GM18511 (cell line): ENCODE results near the gene TBC1D9B.
"Not testable (repeated sequence)": the region's sequence is repeated elsewhere in the genome, so short reads cannot be mapped to it uniquely, and the experiment has no call there.

Experiments used
- ATAC-seq: cut with Tn5 transposase; IDR thresholded peaks from one replicate; pipeline ENCODE4 v1.9.1; 2021; ENCODE audit warnings: mild to moderate bottlenecking, moderate library complexity; ENCODE audit not compliant: unreplicated experiment

The TBC1D9B gene

DNA sequence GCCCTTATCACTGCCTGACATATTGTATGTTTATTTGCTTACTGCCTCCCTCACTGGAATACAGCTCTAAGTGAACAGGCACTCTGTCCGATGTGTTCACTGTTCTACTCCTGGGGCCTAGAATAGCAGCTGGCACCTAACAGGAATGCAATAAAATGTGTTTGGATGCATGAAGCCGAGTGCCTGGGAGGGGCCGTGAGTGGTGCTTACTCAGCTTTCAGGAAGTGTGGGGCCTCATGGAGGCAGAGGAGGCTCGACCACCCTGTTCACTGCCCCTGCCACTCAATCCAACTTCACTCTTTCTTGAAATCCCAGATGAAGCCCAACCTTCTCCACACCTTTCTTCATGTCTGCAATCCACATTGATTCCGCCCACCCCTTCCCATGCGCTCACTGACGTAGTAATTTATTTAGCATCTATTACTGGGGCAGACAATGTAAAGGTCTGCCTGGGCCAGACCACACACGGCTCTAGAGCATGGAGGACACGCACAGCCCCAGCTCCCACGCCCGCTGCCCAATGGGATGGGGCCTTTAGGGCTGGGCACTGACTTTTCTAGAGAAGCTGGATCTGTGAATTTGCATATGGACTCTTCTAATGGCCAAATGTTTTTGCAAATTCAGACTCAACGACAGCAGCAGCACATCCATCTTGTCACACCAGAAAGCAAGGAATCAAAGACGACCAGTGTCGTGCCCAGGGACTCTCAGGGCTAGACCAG lies 21.3 kb downstream of the TBC1D9B start:
- ATAC-seq = no peak

DNA sequence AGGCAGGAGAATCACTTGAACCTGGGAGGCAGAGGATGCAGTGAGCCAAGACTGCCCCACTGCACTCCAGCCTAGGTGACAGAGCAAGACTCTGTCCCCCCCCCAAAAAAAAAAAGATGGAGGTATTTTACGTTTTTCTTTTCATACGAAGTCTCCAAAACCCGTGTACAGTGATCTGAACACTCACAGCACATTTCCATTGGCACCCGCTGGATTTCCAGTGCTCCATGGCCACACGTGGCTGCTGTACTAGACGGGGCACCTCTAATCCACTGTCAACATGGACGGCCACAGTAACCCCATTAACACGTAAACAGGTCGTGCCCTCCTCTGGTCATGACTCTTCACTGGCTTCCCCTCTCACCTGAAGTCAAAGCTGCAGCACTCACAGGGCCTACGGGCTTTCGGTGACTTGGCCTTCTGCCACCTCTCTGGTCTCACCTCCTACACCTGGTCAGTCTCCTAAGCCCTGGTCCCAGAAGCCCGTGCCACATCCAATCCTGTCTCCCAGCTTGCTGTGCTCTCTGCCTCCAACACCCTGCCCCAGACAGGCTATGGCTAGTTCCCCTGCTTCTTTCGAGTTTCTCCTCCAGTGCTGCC lies 22.1 kb downstream of the TBC1D9B start:
- no peak for ATAC-seq

DNA sequence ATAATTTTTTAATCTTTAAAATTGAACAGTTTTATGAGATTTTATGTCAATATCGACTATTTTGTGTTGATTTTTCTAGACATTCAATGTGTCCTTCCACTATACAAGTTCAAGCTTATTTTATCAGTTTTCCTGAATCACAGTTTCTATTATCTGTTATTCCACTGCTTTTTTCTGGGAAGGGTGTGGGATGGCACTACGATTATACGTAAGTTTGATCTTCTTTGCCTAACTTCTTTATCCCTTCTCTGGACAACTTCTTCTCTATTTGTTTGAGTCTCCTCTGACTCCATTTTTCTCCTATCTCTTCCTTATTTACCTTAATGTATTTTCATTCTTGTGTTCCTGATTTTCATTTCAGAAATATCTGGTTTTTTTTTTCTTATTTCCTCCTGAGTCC lies 24.5 kb downstream of the TBC1D9B start:
- ATAC-seq = no peak

DNA sequence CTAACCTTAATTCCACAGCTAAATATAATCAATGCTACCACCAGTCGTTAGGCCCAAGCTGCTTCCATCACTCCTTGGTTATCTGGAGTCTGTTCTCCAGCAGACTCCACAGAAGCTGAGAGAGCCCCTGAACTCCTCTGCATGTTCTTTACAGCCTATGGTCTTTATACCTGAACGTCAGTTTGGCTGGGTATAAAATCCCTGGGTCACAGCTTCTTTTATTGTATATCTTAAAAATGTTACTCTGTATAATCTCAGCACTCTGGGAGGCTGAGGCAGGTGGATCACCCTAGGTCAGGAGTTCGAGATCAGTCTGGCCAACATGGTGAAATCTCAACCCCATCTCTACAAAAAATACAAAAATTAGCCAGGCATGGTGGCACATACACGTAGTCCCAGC lies 25.4 kb downstream of the TBC1D9B start:
- ATAC-seq = no peak

DNA sequence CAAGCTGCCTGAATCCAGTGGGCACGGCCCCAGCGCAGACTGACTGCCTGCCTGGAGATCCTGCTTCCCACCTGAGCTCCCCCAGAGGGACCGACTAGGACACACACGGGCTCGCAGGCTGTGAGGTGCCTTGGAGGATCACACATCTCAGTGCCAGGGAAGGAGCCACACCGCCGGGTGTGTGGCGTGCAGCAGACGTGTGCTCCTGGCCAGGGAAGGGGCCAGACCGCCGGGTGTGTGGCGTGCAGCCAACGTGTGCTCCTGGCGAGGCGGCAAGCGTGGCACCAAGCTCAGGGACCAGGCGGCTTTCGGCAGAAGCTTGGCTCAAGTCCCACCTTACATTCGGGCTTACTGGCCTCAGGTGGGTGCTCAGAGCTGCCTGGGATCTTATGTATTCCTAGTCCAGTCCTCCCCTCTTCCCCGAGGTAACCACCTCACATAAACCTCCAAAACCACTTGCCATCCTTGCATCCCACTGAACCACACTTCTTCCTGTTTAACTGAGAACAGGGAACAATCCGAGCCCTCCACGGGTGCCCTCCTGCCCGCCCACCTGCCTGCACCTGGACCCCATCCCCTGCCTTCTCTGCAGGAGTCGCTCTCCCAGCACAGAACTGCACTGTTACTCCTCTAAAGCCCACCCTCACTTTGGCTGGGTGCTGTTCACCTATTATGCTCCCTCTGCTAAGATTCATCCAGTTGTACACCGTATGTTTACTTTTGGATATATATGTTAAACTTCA lies 26.7 kb downstream of the TBC1D9B start:
- ATAC-seq = no peak

DNA sequence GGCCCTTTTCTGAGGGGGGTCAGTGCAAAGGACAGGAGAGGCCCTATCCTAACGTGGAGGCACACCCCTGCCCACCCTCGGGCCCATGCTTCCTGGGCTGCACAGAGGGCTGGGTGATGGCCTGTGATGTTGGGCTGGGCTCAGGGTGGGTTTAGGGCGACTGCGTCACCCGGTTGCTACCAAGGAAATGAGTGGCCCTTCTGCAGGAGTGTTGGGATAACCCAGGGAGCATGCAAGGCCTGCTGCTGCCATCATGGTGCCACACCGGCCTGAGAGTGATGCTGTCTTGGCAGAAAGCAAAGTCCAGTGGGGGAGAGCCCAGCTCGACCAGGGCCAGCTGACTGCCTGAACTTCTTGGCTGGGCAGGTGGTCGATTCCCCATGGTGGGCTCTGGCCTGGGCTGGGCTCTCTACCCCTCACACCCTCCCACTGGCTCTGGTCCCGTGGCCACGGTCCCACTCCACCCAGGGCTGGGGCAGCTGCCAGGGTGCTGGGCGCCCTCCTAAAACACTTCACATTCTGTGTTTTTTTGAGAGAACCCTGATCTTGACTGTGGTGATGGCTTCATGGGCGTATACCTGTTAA lies 27.5 kb downstream of the TBC1D9B start:
- ATAC-seq = no peak

DNA sequence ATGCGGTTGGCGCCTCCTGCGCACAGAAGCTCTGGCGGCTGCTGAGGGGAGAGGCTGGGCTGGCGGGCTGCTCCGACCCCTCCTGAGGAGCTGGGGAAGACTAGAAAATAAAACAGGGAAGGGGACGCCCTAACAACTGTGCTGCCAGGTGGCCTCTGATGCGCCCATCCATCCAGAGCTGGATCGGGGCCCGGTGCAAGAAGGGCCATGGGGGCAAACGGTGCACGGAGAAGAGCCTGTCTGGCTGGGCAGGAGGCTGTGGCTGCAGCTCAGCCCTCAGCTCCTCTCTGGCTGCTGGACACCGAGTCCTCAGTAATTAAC lies 28.0 kb downstream of the TBC1D9B start:
- no peak for ATAC-seq

DNA sequence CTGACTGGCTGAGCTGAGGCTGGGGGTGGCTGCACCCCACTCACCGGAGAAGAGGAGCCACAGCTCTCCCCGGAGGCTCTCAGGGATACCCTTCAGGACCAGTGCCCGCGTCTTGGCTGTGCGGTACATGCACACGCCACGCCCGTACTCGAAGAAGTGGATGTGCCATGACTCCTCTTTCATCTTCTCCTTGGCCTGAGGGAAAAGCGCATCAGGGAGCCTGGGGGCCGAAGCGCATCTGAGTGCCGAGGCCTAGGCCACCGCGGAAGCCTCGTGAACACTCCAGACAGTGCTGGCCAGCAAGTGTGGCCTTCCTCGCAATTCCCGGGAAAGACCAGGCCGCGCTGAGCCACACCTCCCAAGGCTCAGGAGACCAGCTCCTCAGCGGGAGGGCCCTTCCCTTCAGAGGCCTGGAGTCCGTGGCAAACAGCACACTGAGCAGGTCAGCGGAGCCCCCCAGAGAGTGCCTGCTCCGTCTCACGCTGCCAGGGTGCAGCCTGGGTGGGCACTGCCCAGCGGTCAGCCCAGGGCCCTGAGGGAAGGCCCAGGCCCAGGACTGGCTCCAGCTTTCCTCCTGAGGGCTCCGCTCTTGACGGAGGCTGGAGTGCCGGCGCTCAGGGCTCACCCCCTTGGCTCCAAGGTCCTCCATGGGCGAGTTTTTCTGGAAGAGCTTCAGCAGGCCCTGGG lies 28.6 kb downstream of the TBC1D9B start:
- no peak for ATAC-seq

DNA sequence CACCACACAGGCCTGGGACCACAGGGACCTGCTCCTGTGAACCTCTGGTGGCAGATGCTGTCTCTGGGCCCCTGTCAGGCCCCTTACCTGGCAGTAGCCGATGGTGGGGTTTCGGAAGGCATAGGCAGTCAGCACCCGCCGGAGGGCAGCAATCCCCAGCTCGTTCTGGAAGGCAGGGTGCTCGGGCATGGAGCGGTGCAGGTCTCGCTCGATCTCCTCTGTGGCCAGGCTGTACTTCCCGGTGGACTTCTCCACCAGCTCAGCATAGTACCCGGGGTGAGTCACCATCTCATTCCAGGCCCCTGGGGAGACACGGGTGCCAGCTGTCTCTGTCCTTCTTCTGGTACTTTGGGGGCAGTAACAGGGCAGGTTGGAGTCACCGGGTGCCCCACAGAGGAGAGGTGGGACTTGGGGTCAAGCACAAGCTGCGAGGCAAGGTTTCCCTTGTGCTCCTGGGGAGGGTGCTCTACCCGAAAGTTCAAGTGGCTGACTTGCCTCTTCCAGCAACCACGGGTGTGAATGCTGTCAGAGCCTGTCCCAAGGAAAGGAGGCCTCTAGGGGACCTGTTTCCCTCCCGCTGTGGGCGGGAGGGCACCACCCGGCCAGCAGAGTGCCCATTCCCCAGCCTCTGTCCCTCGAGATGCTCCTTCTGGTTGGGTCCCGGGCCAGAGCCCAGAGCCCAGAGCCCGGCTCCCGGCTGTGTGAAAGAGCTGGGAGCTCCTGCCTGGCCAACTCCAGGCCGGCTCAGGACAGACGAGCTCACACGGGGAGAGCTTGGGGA lies 29.3 kb downstream of the TBC1D9B start:
- ATAC-seq = no peak

DNA sequence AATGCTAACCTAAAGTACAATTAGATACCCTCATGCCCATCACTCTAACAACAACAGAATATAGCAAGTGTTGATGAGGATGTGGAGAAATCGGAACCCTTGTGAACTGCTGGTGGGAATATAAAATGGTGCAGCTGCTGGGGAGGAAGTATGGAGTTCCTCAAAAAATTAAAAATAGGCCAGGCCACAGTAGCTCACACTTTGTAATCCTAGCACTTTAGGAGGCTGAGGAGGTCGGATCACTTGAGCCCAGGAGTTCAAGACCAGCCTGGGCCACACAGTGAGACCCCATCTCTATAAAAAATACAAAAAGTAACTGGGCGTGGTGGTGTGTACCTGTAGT lies 31.1 kb downstream of the TBC1D9B start:
- no peak for ATAC-seq

DNA sequence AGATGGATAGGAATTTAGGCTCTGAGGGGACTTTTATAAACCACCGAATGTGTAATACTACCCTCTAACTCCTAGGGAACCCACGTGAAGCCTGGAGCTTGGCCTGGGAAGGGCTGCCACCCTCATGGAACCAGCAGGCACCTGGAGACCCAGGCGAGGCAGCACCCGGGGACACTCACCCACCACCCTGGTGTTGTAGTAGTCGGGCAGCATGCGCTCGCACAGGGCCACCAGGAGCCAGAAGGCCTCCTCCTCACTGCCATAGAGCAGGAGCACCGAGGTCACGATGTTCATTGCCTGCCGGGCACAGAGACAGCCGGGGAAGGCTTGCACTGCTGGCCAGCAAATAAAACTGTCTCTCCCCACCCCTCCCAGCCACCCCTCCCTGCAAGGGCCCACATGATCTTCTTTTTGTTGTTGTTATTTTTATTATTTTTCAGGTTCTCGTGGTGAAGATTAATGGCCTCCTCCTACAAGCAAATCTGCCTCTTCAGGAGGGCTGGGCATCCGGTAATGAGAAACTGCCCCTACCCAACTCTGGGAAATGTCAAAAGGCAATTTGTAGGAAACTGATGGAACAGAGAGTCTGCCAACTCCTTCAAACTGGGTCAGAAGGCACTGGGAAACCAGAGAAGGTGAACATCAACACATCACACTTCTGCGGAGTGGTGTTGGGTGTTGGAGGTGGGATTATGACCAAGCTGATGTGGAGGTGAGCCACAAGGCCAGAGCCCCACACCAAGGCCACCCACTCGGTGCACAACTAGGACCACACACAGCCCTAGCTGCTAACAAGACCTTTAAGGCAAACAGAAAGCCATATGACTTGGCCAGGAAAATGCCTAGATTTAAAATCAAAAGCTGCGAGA lies 31.7 kb downstream of the TBC1D9B start:
- ATAC-seq = no peak

DNA sequence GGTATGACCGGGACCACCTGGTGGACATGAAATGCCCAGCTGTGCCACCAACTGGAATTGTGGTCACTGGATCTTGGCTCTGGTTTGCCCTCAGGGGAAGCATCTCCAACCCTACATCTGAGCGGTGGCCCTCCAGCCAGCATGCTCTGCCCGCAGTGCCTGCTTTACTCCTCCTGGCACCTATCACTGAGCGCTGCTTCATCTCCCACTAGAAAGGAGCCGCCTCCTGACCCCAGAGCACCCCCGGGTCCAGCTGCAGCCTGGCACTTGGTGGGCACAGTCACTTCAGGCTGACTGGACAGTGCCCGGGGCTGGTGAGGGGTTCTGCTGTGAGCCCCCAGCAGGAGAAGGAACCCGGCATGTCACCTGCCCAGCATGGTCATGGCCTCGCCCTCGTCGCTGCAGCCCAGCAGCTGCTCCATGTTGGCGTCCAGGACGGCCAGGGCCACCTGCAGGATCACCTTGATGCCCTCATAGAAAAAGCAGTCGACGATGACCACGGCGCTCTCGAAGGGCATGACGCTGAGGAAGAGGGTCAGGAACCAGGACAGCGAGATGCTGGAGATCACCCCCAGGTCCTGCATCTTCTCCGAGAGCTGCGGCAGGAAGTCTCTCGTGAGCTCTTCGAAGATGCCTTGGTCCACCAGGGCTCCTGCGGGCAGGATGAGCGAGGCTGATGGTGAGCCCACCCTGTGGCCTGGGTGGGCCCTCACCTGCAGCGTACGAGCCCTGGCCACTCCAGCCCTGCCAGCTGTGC lies 33.0 kb downstream of the TBC1D9B start:
- no peak for ATAC-seq

DNA sequence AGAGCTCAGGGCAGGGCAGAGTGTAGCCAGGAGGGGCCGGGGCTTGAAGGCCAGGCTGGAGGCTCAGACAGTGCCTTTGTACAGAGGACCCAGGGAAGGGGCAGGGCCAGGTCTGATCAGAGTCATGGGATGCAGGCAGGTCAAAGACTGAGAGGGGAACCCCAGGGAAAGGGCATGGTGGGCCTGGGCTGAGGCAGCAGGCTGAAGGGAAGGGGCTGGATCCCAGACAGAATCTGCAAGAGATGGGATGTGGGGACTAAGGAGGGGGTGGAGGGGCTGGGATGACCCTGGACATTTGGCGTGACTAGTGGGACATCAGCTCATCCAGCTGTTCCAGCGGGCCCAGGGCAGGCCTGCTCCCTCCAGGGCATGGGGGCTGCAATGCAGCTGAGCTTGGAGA lies 33.6 kb downstream of the TBC1D9B start:
- no peak for ATAC-seq

DNA sequence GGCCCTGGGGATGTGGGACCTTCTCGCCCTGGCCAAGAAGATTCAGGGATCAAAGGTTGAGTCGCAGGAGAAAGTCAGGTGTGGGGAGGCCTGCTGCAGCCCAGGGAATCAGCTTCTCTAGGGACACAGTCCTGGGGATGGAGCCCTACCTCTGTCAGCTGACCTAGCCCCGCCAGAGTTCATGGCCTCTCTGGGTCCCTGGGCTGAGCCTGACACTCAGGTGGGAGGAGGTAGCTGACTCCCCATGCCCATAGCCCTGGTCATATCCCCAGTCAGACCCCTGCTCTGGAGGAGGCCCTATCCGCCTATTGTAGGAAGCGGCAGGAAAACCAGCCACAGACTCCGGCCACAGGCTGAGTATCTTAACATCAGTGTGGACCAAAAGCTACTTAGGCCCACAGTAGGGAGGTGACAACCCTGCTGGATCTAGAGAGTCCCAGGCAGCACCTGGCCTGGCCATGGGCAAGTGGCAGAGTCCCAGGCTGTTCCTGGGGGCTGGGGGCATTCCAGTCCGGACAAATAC lies 34.0 kb downstream of the TBC1D9B start:
- ATAC-seq = no peak

DNA sequence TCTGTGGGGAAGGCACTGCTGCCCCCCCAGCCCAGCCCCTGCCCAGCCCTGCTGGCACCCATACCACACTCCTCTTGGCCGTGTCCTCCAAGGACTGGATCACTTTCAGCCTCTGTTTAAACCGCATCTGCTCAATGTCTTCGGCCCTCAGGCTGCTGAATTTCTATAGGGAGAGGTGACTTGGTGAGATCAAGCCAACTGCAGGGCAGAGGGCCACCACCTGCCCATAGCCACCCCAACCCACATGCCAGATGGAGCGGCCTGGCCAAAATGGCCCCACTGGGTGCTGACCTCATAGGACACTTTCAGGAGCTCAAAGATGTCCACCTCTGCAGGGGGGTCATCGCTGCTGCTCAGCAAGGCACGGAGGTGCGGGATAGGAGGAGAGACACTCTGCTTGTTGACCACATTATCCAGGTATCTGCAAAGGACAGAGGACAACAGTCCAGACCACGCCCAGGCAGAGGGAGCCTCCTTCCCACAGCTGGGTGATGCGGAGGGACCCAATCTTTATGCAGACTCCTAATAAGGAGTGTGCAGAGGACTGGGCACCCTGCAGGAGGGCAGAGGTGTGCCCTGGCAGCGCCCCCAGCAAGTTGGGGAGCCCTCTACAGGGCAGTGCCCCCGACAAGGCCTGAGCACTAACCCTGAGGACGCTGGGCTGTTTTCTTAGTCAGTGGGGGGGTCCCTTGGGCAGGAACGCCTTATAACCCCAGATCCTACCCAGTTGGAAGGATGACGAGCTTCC lies 34.7 kb downstream of the TBC1D9B start:
- no peak for ATAC-seq

DNA sequence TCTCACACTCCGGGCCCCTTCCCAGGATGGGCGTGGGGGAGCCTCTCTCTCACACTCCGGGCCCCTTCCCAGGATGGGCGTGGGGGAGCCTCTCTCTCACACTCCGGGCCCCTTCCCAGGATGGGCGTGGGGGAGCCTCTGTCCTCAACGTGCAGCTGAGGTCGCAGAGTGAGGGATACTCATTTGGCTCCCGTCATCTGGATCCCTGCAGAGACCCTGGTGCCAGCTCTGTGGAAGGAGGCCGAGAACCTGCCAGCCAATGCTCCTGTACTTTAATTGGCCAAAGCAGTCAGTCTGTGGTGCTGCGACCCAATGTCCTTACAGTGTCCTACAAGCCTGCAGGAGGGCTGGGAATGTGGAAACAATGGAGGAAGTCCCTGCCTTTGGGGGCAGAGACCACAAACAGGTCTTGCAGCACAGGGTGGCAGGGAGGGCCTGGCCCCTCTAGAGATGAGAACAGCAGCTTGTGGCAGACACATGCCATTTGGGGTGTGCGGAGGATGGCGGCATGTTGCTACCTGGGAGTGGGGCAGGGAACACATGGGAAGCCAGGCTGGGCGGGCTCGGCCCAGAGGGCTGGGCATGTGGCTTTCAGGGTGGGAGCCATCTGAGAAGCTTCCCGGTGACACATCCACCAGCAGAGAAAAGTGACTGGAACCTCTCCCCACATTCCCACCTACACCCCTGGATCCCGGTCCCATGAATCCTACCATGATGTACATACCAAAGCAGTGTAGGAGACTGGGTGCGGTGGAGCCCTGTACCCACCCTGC lies 35.5 kb downstream of the TBC1D9B start:
- ATAC-seq = no peak

DNA sequence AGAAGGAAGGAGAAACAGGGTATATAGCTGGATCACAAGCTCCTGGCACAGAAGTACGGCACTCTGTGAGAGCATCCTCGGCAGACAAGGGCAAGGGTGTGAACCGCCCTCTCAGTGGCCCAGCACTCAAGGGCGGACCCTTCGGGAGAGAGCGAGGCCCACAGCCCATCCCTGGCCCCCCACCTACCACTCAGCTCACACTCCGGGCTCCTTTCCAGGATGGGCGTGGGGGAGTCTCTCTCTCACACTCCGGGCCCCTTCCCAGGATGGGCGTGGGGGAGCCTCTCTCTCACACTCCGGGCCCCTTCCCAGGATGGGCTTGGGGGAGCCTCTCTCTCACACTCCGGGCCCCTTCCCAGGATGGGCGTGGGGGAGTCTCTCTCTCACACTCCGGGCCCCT lies 36.2 kb downstream of the TBC1D9B start:
- not testable (repeated sequence) for ATAC-seq
